Activated CD4-positive, alpha-beta T cell treated with anti-CD3 and anti-CD28 coated beads for 36 hours (primary cell): Measurements from ENCODE around the gene THOP1. TPM values are rescaled to one million over a fixed set of nuclear protein-coding genes. Genes with fewer than 3 reads are reported as not detected.

ENCODE experiments used
- ATAC-seq: fragments of 200-7000 bp; cut with Tn5 transposase; one replicate; pipeline ENCODE4 v1.10.0; 2021; ENCODE audit warnings: mild to moderate bottlenecking, moderate library complexity
- CTCF ChIA-PET: fragments of 350-600 bp; sonication (Branson Sonifier 250); formaldehyde crosslinking; loops from one replicate; lab custom pipeline; 2021; ENCODE audit warnings: antibody characterized with exemption; lab: Charles Lee
- POLR2A ChIA-PET: fragments of 350-600 bp; sonication (Branson Sonifier 250); formaldehyde crosslinking; loops from one replicate; lab custom pipeline; 2021; ENCODE audit warnings: antibody characterized with exemption, inconsistent platforms; lab: Charles Lee
- DNase-seq: peaks from one replicate; pipeline ENCODE4 v3.0.0-alpha.2; 2020
- H3K27ac Mint-ChIP-seq: one replicate; pipeline ENCODE4 v1.8.0; 2021; ENCODE audit warnings: mixed read lengths
- H3K27me3 Mint-ChIP-seq: one replicate; pipeline ENCODE4 v1.8.0; 2021; ENCODE audit warnings: mixed read lengths
- H3K36me3 Mint-ChIP-seq: one replicate; pipeline ENCODE4 v1.8.0; 2021; ENCODE audit warnings: low read depth, mixed read lengths
- H3K4me1 Mint-ChIP-seq: one replicate; pipeline ENCODE4 v1.8.0; 2021; ENCODE audit warnings: mixed read lengths
- H3K4me3 Mint-ChIP-seq: one replicate; pipeline ENCODE4 v1.8.0; 2021; ENCODE audit warnings: mild to moderate bottlenecking, moderate library complexity, mixed read lengths
- H3K9me3 Mint-ChIP-seq: one replicate; pipeline ENCODE4 v1.8.0; 2021; ENCODE audit warnings: low read depth, mixed read lengths
- intact Hi-C, 2 experiments: fragments of 100-400 bp; cut with DNase I in 1 of 2; cut with micrococcal nuclease in 1 of 2; formaldehyde crosslinking; loops; one replicate each; pipeline versions ENCODE4 v1.14.2 to v1.15.1; 2022 to 2024; cut with DNase I, micrococcal nuclease
- total RNA-seq, 2 experiments: library from RNA; stranded (reverse); gene quantifications; one replicate each; pipeline ENCODE4 v1.2.3, GENCODE V29; 2021

THOP1 gene
- total RNA-seq, 2 experiments from 2014 or later: 135 to 144 TPM

- H3K36me3 Mint-ChIP-seq: peaks cover 55% of the 10 kb centered on the region
- H3K4me1 Mint-ChIP-seq: no peaks in the 10 kb centered on the region
- H3K9me3 Mint-ChIP-seq: peaks cover 16% of the 10 kb centered on the region
- ATAC-seq (no peak), DNase-seq (no peak)
- intact Hi-C loops: no loop called here
- H3K27ac Mint-ChIP-seq: no peak overlapping the region
- ChIA-PET POLR2A (interaction anchor here (0.6 kb wide), 1 partner anchor 128 kb away, joined by 3 read pairs; no protein-coding TSS in a partner anchor), CTCF (interaction anchor here (1.1 kb wide), 1 partner anchor 9 kb away, joined by 3 read pairs; no protein-coding TSS in a partner anchor)
- no peaks in the 10 kb centered on the region for H3K27me3 Mint-ChIP-seq
- no peak overlapping the region for H3K4me3 Mint-ChIP-seq
These were observed 42.7 kb downstream of the THOP1 start for GRCh38 chr19:2827840-2828489.

GRCh38 chr19:2834294-2834871 lies 49.1 kb downstream of the THOP1 start:
- ChIA-PET POLR2A (no interaction called here), CTCF (interaction anchor here (0.6 kb wide), 1 partner anchor 15 kb away, joined by 3 read pairs; no protein-coding TSS in a partner anchor)
- Mint-ChIP-seq H3K4me1 (no peaks in the 10 kb centered on the region), H3K36me3 (peaks cover 61% of the 10 kb centered on the region), H3K27me3 (no peaks in the 10 kb centered on the region), H3K9me3 (peaks cover 44% of the 10 kb centered on the region), H3K27ac (no peak overlapping the region), H3K4me3 (no peak overlapping the region)
- ATAC-seq: no peak
- DNase-seq: no peak
- intact Hi-C loops: loop anchor here in 1 of 2 experiments (1.0 kb wide), 1 partner anchor 99 kb away; no protein-coding TSS in a partner anchor

GRCh38 chr19:2837430-2837829 lies 52.1 kb downstream of the THOP1 start:
- Mint-ChIP-seq H3K9me3 (peaks cover 40% of the 10 kb centered on the region), H3K27me3 (no peaks in the 10 kb centered on the region), H3K4me1 (peaks cover 4% of the 10 kb centered on the region), H3K27ac (no peak overlapping the region), H3K4me3 (no peak overlapping the region), H3K36me3 (peaks cover 42% of the 10 kb centered on the region)
- no peak for ATAC-seq
- no peak for DNase-seq
- CTCF ChIA-PET: interaction anchor here (0.6 to 1.6 kb wide), 3 partner anchors 16 to 528 kb away, joined by 3 to 5 read pairs (median 5); no protein-coding TSS in a partner anchor
- intact Hi-C loops: no loop called here
- POLR2A ChIA-PET: no interaction called here

DNA sequence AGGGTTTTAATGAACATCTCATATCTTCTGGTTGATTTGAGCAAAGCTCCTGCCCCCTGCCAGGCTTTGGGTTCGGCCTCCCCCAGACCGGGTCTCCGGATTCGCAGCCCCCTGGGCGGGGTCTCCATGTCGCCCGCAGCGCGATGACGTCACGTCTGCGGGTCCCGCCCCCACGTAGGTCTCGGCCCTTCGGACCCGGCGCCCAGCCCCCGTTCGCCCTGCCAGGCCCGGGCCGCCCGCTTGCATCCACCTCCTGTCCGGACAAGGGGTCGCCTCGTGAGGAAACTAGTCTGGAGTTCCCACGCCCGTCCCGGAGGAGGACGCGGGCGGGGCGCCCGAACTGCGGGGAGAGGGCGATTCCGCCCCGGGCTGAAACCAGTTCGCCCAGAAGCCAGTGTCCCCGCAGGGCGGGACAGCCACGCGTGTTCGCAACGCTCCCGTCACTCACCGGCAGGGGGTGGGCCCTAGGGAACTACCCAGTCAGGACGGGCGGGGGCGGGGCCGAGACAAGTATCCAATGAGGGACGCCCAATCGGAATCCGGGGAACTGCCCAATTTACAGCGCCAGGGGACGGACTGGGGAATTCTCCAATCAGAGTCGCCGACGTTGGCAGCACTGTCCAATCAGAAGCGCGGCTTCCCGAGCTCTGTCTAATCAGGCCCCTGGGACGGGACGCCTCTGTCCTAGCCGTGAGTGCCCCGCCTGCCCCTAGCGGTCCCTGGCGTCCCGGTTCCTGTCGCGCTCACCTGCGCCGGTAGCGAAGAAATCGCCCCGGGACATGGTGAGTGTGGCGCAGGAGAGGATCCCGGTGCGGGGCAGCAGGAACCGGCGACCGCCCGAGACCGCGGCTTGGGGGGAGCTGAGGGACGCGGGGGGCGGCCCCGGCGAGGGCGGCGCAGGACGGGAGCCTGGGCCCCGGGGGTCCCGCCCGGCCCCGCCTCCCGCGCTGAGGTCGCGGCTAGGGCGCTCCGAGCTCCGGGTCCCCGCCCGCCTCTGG lies 55.8 kb downstream of the THOP1 start, which contains the start of gene ZNF555:
Gene ZNF555 (plus strand): TSS at position 682 of the 998 bp plus-strand sequence. CDS start 98 bp downstream, at position 780.
- CTCF ChIA-PET: interaction anchor here (0.6 to 1.6 kb wide), 10 partner anchors 10 to 1339 kb away, joined by 3 to 9 read pairs (median 4); partner anchors contain the start of genes ZNF554 and ZNF556
- peak; percentile 99 for DNase-seq
- H3K27ac Mint-ChIP-seq: peak within 1 kb of the TSS; percentile 55
- POLR2A ChIA-PET: interaction anchor here (0.6 to 1.6 kb wide), 3 partner anchors 16 to 1237 kb away, joined by 3 to 7 read pairs (median 3); no protein-coding TSS in a partner anchor
- peak; percentile 100 for ATAC-seq
- no peaks in the 10 kb centered on the region for H3K27me3 Mint-ChIP-seq
- H3K36me3 Mint-ChIP-seq: peaks cover 19% of the 10 kb centered on the region
- intact Hi-C loops: loop anchor here (1.0 to 2.0 kb wide), 10 partner anchors 22 to 605 kb away; partner anchors contain the start of genes ZNF57 (in 2 of the 2), GNG7 (in 1 of the 2), LMNB2 (in 1 of the 2) and PLEKHJ1 (in 1 of the 2)
- peaks cover 10% of the 10 kb centered on the region for H3K9me3 Mint-ChIP-seq
- H3K4me3 Mint-ChIP-seq: peak within 1 kb of the TSS; percentile 77
- peaks cover 11% of the 10 kb centered on the region for H3K4me1 Mint-ChIP-seq

- intact Hi-C loops: loop anchor here (1.0 to 2.0 kb wide), 10 partner anchors 23 to 606 kb away; partner anchors contain the start of genes ZNF57 (in 2 of the 2), GNG7 (in 1 of the 2), LMNB2 (in 1 of the 2) and PLEKHJ1 (in 1 of the 2)
- DNase-seq: peak; percentile 32
- Mint-ChIP-seq H3K27ac (no peak overlapping the region), H3K4me3 (peak overlapping the region; percentile 68), H3K36me3 (peaks cover 16% of the 10 kb centered on the region), H3K27me3 (no peaks in the 10 kb centered on the region), H3K9me3 (peaks cover 2% of the 10 kb centered on the region), H3K4me1 (peaks cover 11% of the 10 kb centered on the region)
- no peak for ATAC-seq
- ChIA-PET CTCF (interaction anchor here (1.0 to 1.6 kb wide), 7 partner anchors 9 to 108 kb away, joined by 3 to 9 read pairs (median 4); partner anchors contain the start of genes ZNF554 and ZNF556), POLR2A (interaction anchor here (1.6 kb wide), 1 partner anchor 109 kb away, joined by 7 read pairs; no protein-coding TSS in a partner anchor)
These were observed 56.7 kb downstream of the THOP1 start for GRCh38 chr19:2841855-2842574.

DNA sequence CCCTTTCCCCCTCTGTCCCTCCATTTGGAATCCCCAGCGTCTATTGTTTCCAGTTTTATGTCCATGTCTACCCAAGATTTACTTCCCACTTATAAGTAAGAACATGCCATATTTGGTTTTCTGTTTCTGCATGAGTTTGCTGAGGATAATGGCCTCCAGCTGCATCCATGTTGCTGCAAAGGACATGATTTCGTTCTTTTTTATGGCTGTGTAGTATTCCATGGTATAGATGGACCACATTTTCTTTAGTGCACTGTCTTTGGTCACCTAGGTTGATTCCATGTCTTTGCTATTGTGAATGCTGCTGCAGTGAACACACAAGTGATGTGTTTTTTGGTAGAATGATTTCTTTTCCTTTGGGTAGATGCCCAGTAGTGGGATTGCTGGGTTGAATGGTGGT lies 59.8 kb downstream of the THOP1 start:
- CTCF ChIA-PET: interaction anchor here (1.1 kb wide), 1 partner anchor 197 kb away, joined by 3 read pairs; no protein-coding TSS in a partner anchor

DNA sequence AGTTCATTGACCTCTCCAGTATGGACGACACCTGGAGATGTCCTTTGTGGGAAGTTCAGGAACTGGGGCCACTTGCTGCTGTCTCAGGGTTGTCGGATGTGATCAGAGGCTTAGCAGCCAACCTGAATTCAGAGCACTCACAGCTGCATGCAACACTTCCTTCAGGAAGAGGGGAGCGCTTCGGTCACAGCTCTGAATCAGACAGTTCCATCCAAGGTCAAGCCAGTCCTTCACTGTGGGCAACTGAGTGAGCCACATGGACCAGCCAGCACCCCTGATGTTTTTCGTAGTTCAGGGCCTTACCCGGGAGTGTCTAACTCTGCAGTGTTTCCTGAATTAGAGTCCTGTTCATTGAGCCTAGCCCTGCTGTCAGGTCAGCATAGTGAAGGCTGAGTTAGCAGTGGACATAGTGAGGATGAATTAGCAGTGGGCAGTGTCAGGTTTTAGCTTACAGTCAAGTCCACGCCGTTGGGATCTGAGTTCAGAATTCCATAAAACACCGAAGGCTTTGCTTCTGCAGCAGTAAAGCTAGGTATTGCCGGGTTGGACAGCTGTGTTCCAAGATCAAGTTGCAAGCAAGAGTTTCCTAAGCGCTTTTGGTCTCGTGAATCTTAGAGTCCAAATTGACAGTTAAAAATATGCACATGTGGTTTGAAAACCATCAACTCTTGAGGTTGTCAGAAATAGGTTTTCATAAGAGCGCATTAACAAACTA lies 61.0 kb downstream of the THOP1 start:
- ATAC-seq: no peak
- H3K27ac Mint-ChIP-seq: no peak overlapping the region
- ChIA-PET CTCF (interaction anchor here (0.8 kb wide), 1 partner anchor 13 kb away, joined by 3 read pairs; no protein-coding TSS in a partner anchor), POLR2A (interaction anchor here (0.6 kb wide), 1 partner anchor 1005 kb away, joined by 5 read pairs; no protein-coding TSS in a partner anchor)
- no peak for DNase-seq
- peaks cover 22% of the 10 kb centered on the region for H3K4me1 Mint-ChIP-seq
- no peak overlapping the region for H3K4me3 Mint-ChIP-seq
- H3K9me3 Mint-ChIP-seq: peaks cover 10% of the 10 kb centered on the region
- H3K27me3 Mint-ChIP-seq: no peaks in the 10 kb centered on the region
- intact Hi-C loops: no loop called here
- H3K36me3 Mint-ChIP-seq: peaks cover 35% of the 10 kb centered on the region

More for the DNA sequence above, 59.8 kb downstream of the THOP1 start:
- intact Hi-C loops: no loop called here
- Mint-ChIP-seq H3K4me1 (peaks cover 16% of the 10 kb centered on the region), H3K4me3 (no peak overlapping the region), H3K9me3 (peaks cover 1% of the 10 kb centered on the region), H3K27ac (no peak overlapping the region), H3K27me3 (no peaks in the 10 kb centered on the region), H3K36me3 (peaks cover 24% of the 10 kb centered on the region)
- DNase-seq (no peak), ATAC-seq (no peak)
- POLR2A ChIA-PET: no interaction called here

DNA sequence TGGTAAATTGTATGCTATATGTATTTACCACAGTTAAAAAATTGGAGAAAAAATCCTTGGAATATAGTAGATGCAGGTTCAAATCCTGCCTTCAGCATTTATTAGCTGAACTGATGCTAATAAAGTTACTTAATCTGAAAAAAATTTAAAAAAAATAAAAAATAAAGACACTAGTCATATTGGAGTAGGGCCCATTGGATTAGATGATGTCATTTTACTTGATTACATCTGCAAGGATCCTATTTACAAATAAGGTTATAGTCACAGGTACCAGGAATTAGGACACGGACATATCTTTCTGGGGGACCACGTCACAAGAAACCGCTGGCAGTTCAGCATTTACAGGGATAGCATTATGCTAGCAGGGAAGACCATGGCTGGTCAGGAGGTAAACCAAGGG lies 62.2 kb downstream of the THOP1 start:
- H3K27me3 Mint-ChIP-seq: no peaks in the 10 kb centered on the region
- ChIA-PET POLR2A (no interaction called here), CTCF (no interaction called here)
- ATAC-seq (no peak), DNase-seq (no peak)
- no peak overlapping the region for H3K27ac Mint-ChIP-seq
- intact Hi-C loops: no loop called here
- H3K9me3 Mint-ChIP-seq: peaks cover 18% of the 10 kb centered on the region
- H3K4me1 Mint-ChIP-seq: peaks cover 18% of the 10 kb centered on the region
- H3K4me3 Mint-ChIP-seq: no peak overlapping the region
- H3K36me3 Mint-ChIP-seq: peaks cover 47% of the 10 kb centered on the region

DNA sequence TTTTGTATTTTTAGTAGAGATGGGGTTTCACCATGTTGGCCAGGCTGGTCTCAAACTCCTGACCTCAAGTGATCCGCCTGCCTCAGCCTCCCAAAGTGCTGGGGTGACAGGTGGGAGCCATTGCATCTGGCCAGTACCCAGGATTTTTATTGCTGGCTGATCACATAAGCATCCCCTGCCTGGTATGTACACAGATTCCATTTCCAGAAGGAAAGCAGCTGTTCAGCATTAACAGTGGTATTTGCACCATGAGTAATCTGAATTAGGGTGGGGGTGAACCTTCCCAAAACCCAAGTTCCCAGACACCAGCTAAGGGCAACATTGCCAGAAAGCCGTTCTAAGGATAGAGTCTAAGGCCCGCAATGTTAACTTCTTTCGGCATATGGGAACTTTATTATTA lies 63.3 kb downstream of the THOP1 start:
- no peak overlapping the region for H3K4me3 Mint-ChIP-seq
- ATAC-seq (no peak), DNase-seq (no peak)
- peaks cover 30% of the 10 kb centered on the region for H3K9me3 Mint-ChIP-seq
- POLR2A ChIA-PET: no interaction called here
- no peak overlapping the region for H3K27ac Mint-ChIP-seq
- no peaks in the 10 kb centered on the region for H3K27me3 Mint-ChIP-seq
- peaks cover 12% of the 10 kb centered on the region for H3K4me1 Mint-ChIP-seq
- intact Hi-C loops: no loop called here
- CTCF ChIA-PET: no interaction called here
- H3K36me3 Mint-ChIP-seq: peaks cover 58% of the 10 kb centered on the region
